Liver (tissue), 9 donors: ENCODE results near the gene CCDC83. TPM values are rescaled to one million over a fixed set of nuclear protein-coding genes. Genes with fewer than 3 reads are reported as not detected.

Experiments used
- DNase-seq: peaks from one replicate; pipeline ENCODE4 v3.0.0-alpha.2; 2017; ENCODE audit warnings: low spot score
- H3K27ac ChIP-seq, 2 donors: one replicate each; pipeline ENCODE4 v1.7.0; 2013; ENCODE audit warnings: inconsistent platforms in 2 of 2, low read length in 2 of 2, control low read depth in 1 of 2, low read depth in 1 of 2, mild to moderate bottlenecking in 1 of 2
- H3K27me3 ChIP-seq, 4 donors: one replicate each; pipeline versions ENCODE4 v1.6.1 to v1.7.0; 2013; ENCODE audit warnings: low read length in 3 of 4, inconsistent platforms in 1 of 4, mild to moderate bottlenecking in 1 of 4, moderate library complexity in 1 of 4; ENCODE audit not compliant: control insufficient read depth in 4 of 4, insufficient read depth in 4 of 4
- H3K36me3 ChIP-seq, 4 donors: one replicate each; pipeline versions ENCODE4 v1.6.1 to v1.7.0; 2013; ENCODE audit warnings: low read length in 3 of 4, mild to moderate bottlenecking in 3 of 4, low read depth in 1 of 4, moderate library complexity in 1 of 4; ENCODE audit not compliant: control insufficient read depth in 4 of 4, insufficient read depth in 3 of 4
- H3K4me1 ChIP-seq, 4 donors: one replicate each; pipeline versions ENCODE4 v1.6.1 to v1.7.0; 2013; ENCODE audit warnings: low read length in 3 of 4, mild to moderate bottlenecking in 3 of 4, moderate library complexity in 1 of 4; ENCODE audit not compliant: control insufficient read depth in 4 of 4, insufficient read depth in 4 of 4
- H3K4me3 ChIP-seq, 3 donors: one replicate each; pipeline versions ENCODE4 v1.6.1 to v1.7.0; 2013; ENCODE audit warnings: low read length in 3 of 3, control low read depth in 1 of 3, low read depth in 1 of 3, mild to moderate bottlenecking in 1 of 3
- H3K9ac ChIP-seq, 2 donors: one replicate each; pipeline ENCODE4 v1.7.0; 2013; ENCODE audit warnings: low read length in 2 of 2, mild to moderate bottlenecking in 2 of 2, moderate library complexity in 2 of 2, control low read depth in 1 of 2, low read depth in 1 of 2
- H3K9me3 ChIP-seq, 4 donors: one replicate each; pipeline versions ENCODE4 v1.6.1 to v1.7.0; 2013; ENCODE audit warnings: low read length in 3 of 4; ENCODE audit not compliant: control insufficient read depth in 4 of 4
- CTCF ChIP-seq: fragments of 150-350 bp; IDR thresholded peaks from 2 replicates; pipeline ENCODE4 v1.5.1; 2017; ENCODE audit warnings: improper control_type of control experiment, low read depth, low read length; ENCODE audit not compliant: missing input control
- EGR1 ChIP-seq, 2 donors: IDR thresholded peaks; 2 replicates each; pipeline ENCODE4 v1.6.1; 2016 to 2018; ENCODE audit warnings: antibody characterized with exemption in 2 of 2, low read depth in 2 of 2
- FOXA1 ChIP-seq: IDR thresholded peaks from 2 replicates; pipeline ENCODE4 v1.6.1; 2016; ENCODE audit warnings: antibody characterized with exemption
- FOXA2 ChIP-seq: IDR thresholded peaks from 2 replicates; pipeline ENCODE4 v1.6.1; 2016; ENCODE audit warnings: antibody characterized with exemption
- GABPA ChIP-seq, 2 donors: IDR thresholded peaks in 1 of 2; conservative IDR thresholded peaks in 1 of 2; 2 replicates each; pipeline ENCODE4 v1.6.1; 2016; ENCODE audit warnings: antibody characterized with exemption in 2 of 2, mild to moderate bottlenecking in 1 of 2, moderate library complexity in 1 of 2
- HNF4A ChIP-seq, 2 donors: conservative IDR thresholded peaks; 2 replicates each; pipeline ENCODE4 v1.6.1; 2016; ENCODE audit warnings: antibody characterized with exemption in 2 of 2, mild to moderate bottlenecking in 2 of 2
- HNF4G ChIP-seq: IDR thresholded peaks from 2 replicates; pipeline ENCODE4 v1.6.1; 2016; ENCODE audit warnings: antibody characterized with exemption
- JUND ChIP-seq, 2 donors: IDR thresholded peaks; 2 replicates each; pipeline ENCODE4 v1.6.1; 2016; ENCODE audit warnings: antibody characterized with exemption in 2 of 2
- MAX ChIP-seq: IDR thresholded peaks from 2 replicates; pipeline ENCODE4 v1.6.1; 2016; ENCODE audit warnings: antibody characterized with exemption
- NR2F2 ChIP-seq: IDR thresholded peaks from 2 replicates; pipeline ENCODE4 v1.6.1; 2016; ENCODE audit warnings: antibody characterized with exemption
- REST ChIP-seq: IDR thresholded peaks from 2 replicates; pipeline ENCODE4 v1.6.1; 2016; ENCODE audit warnings: antibody characterized with exemption, mild to moderate bottlenecking
- RXRA ChIP-seq, 2 donors: IDR thresholded peaks; 2 replicates each; pipeline ENCODE4 v1.6.1; 2017 to 2018; ENCODE audit warnings: antibody characterized with exemption in 2 of 2, mild to moderate bottlenecking in 1 of 2
- SP1 ChIP-seq: IDR thresholded peaks from 2 replicates; pipeline ENCODE4 v1.6.1; 2018; ENCODE audit warnings: antibody characterized with exemption, mild to moderate bottlenecking
- TAF1 ChIP-seq: conservative IDR thresholded peaks from 2 replicates; pipeline ENCODE4 v1.6.1; 2016; ENCODE audit warnings: antibody characterized with exemption, mild to moderate bottlenecking
- YY1 ChIP-seq: IDR thresholded peaks from 2 replicates; pipeline ENCODE4 v1.6.1; 2016; ENCODE audit warnings: antibody characterized with exemption, mild to moderate bottlenecking
- WGBS: extraction: QIAGEN DNeasy Blood & Tissue Kit; methylation state at CpG from one replicate; pipeline ENCODE4 v1.1.7; 2013; 5-methylcytosine and 5-hydroxymethylcytosine counted together
- polyA plus RNA-seq, 2 donors: library from polyadenylated mRNA; stranded (reverse) in 1 of 2; unstranded in 1 of 2; fragments of 200-250 nt in 1 of 2; fragments of >200 nt in 1 of 2; fragmentation: Nextera tagmentation in 1 of 2; extraction: Ambion mirVana in 1 of 2; gene quantifications; one replicate each; pipeline versions ENCODE4 v1.2.1 to v1.2.3, GENCODE V29; 2013 to 2015
- total RNA-seq, 2 donors: library from RNA; depleted of rRNA; stranded (reverse); fragments of >200 nt; gene quantifications; one replicate each; pipeline ENCODE4 v1.2.3, GENCODE V29; 2014
- donor health status: healthy.
- donor health status: healthy.
- donor health status: healthy.
- donor health status: healthy.
- donor health status: healthy.

Gene CCDC83
- total and polyA plus RNA-seq, 4 donors = not detected

GRCh38 chr11:85867751-85868150 is 12.6 kb downstream of the CCDC83 start:
- TF ChIP-seq HNF4A (conservative IDR thresholded peaks at IDR 0.05) (no peak), EGR1 (IDR thresholded peaks at IDR 0.05; ENCODE audit: low read depth in 2 of 2) (no peak), FOXA1 (no peak)

GRCh38 chr11:85869781-85870180 is 14.6 kb downstream of the CCDC83 start:
- no peaks in the 10 kb centered on the region for H3K4me1 ChIP-seq
- DNase-seq = no peak
- H3K9ac ChIP-seq = no peak overlapping the region
- TF ChIP-seq RXRA (IDR thresholded peaks at IDR 0.05) (no peak), HNF4A (conservative IDR thresholded peaks at IDR 0.05) (no peak), TAF1 (no peak), FOXA2 (no peak)
- WGBS = 93% methylated on average over 2 of the region's 2 CpGs
- no peaks in the 10 kb centered on the region for H3K9me3 ChIP-seq
- H3K27me3 ChIP-seq = no peaks in the 10 kb centered on the region
- H3K36me3 ChIP-seq = no peaks in the 10 kb centered on the region
- H3K4me3 ChIP-seq = no peak overlapping the region
- no peak overlapping the region for H3K27ac ChIP-seq

More at GRCh38 chr11:85867751-85868150, 12.6 kb downstream of the CCDC83 start:
- Histone ChIP-seq H3K9me3 (no peaks in the 10 kb centered on the region), H3K27ac (no peak overlapping the region), H3K36me3 (no peaks in the 10 kb centered on the region), H3K4me1 (no peaks in the 10 kb centered on the region), H3K9ac (no peak overlapping the region), H3K27me3 (no peaks in the 10 kb centered on the region), H3K4me3 (no peak overlapping the region)
- WGBS = 70% methylated on average over 3 of the region's 3 CpGs
- DNase-seq = no peak

GRCh38 chr11:85874265-85874664 is 19.1 kb downstream of the CCDC83 start:
- no peak for DNase-seq
- WGBS = 79% methylated on average over 1 of the region's 1 CpG
- no peaks in the 10 kb centered on the region for H3K36me3 ChIP-seq
- H3K4me3 ChIP-seq = no peak overlapping the region
- no peaks in the 10 kb centered on the region for H3K4me1 ChIP-seq
- H3K27ac ChIP-seq = no peak overlapping the region
- no peaks in the 10 kb centered on the region for H3K9me3 ChIP-seq
- no peaks in the 10 kb centered on the region for H3K27me3 ChIP-seq
- TF ChIP-seq FOXA2 = no peak
- TF ChIP-seq REST = peak; percentile 73
- no peak overlapping the region for H3K9ac ChIP-seq

- Histone ChIP-seq H3K36me3 (no peaks in the 10 kb centered on the region), H3K9ac (no peak overlapping the region), H3K4me1 (no peaks in the 10 kb centered on the region), H3K9me3 (no peaks in the 10 kb centered on the region), H3K27me3 (no peaks in the 10 kb centered on the region), H3K4me3 (no peak overlapping the region), H3K27ac (no peak overlapping the region)
- 40% methylated on average over 1 of the region's 1 CpG for WGBS
- DNase-seq = no peak
- TF ChIP-seq YY1 (no peak), REST (no peak), FOXA1 (no peak), CTCF (no peak), SP1 (no peak), MAX (no peak), FOXA2 (no peak), JUND (IDR thresholded peaks at IDR 0.05) (no peak), GABPA (IDR thresholded peaks at IDR 0.05 in 1 of 2, conservative IDR thresholded peaks at IDR 0.05 in 1 of 2) (no peak), HNF4G (no peak), NR2F2 (no peak), RXRA (IDR thresholded peaks at IDR 0.05) (no peak), HNF4A (conservative IDR thresholded peaks at IDR 0.05) (no peak)
These were observed 20.3 kb downstream of the CCDC83 start for GRCh38 chr11:85875505-85875904.
